SU-DHL-6 (cell line): ENCODE measurements around the gene RING1.

Experiments
- H2AFZ ChIP-seq: fragments of 200-600 bp; sonication (generic); 2 replicates; pipeline ENCODE4 v1.6.1; 2014; ENCODE audit warnings: low read depth, mild to moderate bottlenecking, moderate library complexity, mixed read lengths, antibody characterized with exemption, low read length; ENCODE audit not compliant: severe bottlenecking
- H3F3A ChIP-seq: fragments of 200-600 bp; shearing (Covaris generic); 2 replicates; pipeline ENCODE4 v1.6.0; 2016; ENCODE audit warnings: antibody characterized with exemption, mild to moderate bottlenecking; ENCODE audit not compliant: insufficient read depth
- H3K27ac ChIP-seq: fragments of 200-600 bp; sonication (generic); 2 replicates; pipeline ENCODE4 v1.5.1; 2016; ENCODE audit warnings: low read depth, mild to moderate bottlenecking, low read length, moderate library complexity, mixed read lengths
- H3K27me3 ChIP-seq: fragments of 200-600 bp; sonication (generic), shearing (Covaris generic); 2 replicates; pipeline ENCODE4 v1.6.0; 2014; ENCODE audit warnings: mild to moderate bottlenecking, low read length
- H3K36me3 ChIP-seq: fragments of 200-600 bp; sonication (generic); 2 replicates; pipeline ENCODE4 v1.6.1; 2014; ENCODE audit warnings: mild to moderate bottlenecking, low read length, mixed read lengths
- H3K4me2 ChIP-seq: fragments of 300-600, 200-600 bp; shearing (Covaris generic), sonication (generic); 2 replicates; pipeline ENCODE4 v1.6.0; 2014; ENCODE audit warnings: low read length, low read depth, mild to moderate bottlenecking; ENCODE audit not compliant: poor library complexity, severe bottlenecking
- H3K4me3 ChIP-seq: fragments of 200-600 bp; sonication (generic); 2 replicates; pipeline ENCODE4 v1.5.1; 2014; ENCODE audit warnings: antibody characterized with exemption, low read length, mild to moderate bottlenecking, mixed read lengths; ENCODE audit not compliant: insufficient read depth, poor library complexity, severe bottlenecking
- H3K79me2 ChIP-seq: fragments of 200-600 bp; sonication (generic); 2 replicates; pipeline ENCODE4 v1.6.1; 2014; ENCODE audit warnings: mild to moderate bottlenecking, low read length, moderate library complexity; ENCODE audit not compliant: insufficient read depth
- H3K9ac ChIP-seq: fragments of 200-600 bp; sonication (generic); 2 replicates; pipeline ENCODE4 v1.7.0; 2014; ENCODE audit warnings: mild to moderate bottlenecking, low read length
- H3K9me2 ChIP-seq: fragments of 200-600 bp; sonication (generic); replicated peaks from 2 replicates; pipeline ENCODE4 v1.6.1; 2014; ENCODE audit warnings: low read length; ENCODE audit not compliant: insufficient read depth
- H3K9me3 ChIP-seq: fragments of 200-600 bp; sonication (generic); 2 replicates; pipeline ENCODE4 v1.6.1; 2014; ENCODE audit warnings: low read length, mixed read lengths; ENCODE audit not compliant: insufficient read depth
- H4K20me1 ChIP-seq: fragments of 200-600 bp; sonication (generic); 2 replicates; pipeline ENCODE4 v1.6.1; 2014; ENCODE audit warnings: low read depth, mild to moderate bottlenecking, antibody characterized with exemption, low read length, moderate library complexity, mixed read lengths
- CTCF ChIP-seq: fragments of 200-600 bp; sonication (generic); IDR thresholded peaks from one replicate; pipeline ENCODE4 v1.5.1; 2017; ENCODE audit warnings: antibody characterized with exemption, mild to moderate bottlenecking, low read length, moderate library complexity; ENCODE audit not compliant: insufficient read depth, poor library complexity, severe bottlenecking
- EZH2phosphoT487 ChIP-seq: fragments of 200-600 bp; sonication (generic), shearing (Covaris generic); conservative IDR thresholded peaks from 2 replicates; pipeline ENCODE4 v1.6.1; 2018; ENCODE audit warnings: mild to moderate bottlenecking, antibody characterized with exemption, low read length, moderate library complexity, mixed read lengths

Gene RING1

GRCh38 chr6:33235221-33235634, 26.9 kb downstream of the RING1 start:
- Histone ChIP-seq H3K4me3 (no peak overlapping the region), H3F3A (no peaks in the 10 kb centered on the region), H3K9me2 (no peaks in the 10 kb centered on the region), H3K79me2 (no peaks in the 10 kb centered on the region), H3K27ac (no peak overlapping the region), H3K36me3 (no peaks in the 10 kb centered on the region), H4K20me1 (no peaks in the 10 kb centered on the region), H3K4me2 (no peak overlapping the region), H3K9ac (no peak overlapping the region), H3K9me3 (no peaks in the 10 kb centered on the region), H3K27me3 (no peaks in the 10 kb centered on the region), H2AFZ (no peak overlapping the region)
- TF ChIP-seq EZH2phosphoT487 (no peak), CTCF (no peak)

- H3K9me2 ChIP-seq: no peaks in the 10 kb centered on the region
- H3K27me3 ChIP-seq: no peaks in the 10 kb centered on the region
- H3F3A ChIP-seq: no peaks in the 10 kb centered on the region
- no peaks in the 10 kb centered on the region for H3K9me3 ChIP-seq
- no peak overlapping the region for H3K4me2 ChIP-seq
- no peaks in the 10 kb centered on the region for H4K20me1 ChIP-seq
- H3K79me2 ChIP-seq: no peaks in the 10 kb centered on the region
- no peak overlapping the region for H3K4me3 ChIP-seq
- no peak overlapping the region for H3K27ac ChIP-seq
- no peak for TF ChIP-seq CTCF
- no peak for TF ChIP-seq EZH2phosphoT487
- H3K9ac ChIP-seq: no peak overlapping the region
- H2AFZ ChIP-seq: no peak overlapping the region
- H3K36me3 ChIP-seq: no peaks in the 10 kb centered on the region
These were observed 28.0 kb downstream of the RING1 start for GRCh38 chr6:33236328-33236727.

- no peaks in the 10 kb centered on the region for H3K9me2 ChIP-seq
- no peak overlapping the region for H3K4me3 ChIP-seq
- H3K4me2 ChIP-seq: no peak overlapping the region
- no peak overlapping the region for H3K9ac ChIP-seq
- no peak overlapping the region for H2AFZ ChIP-seq
- TF ChIP-seq CTCF (no peak), EZH2phosphoT487 (no peak)
- no peaks in the 10 kb centered on the region for H3K9me3 ChIP-seq
- H3F3A ChIP-seq: no peaks in the 10 kb centered on the region
- no peaks in the 10 kb centered on the region for H3K36me3 ChIP-seq
- no peak overlapping the region for H3K27ac ChIP-seq
- H3K27me3 ChIP-seq: no peaks in the 10 kb centered on the region
- no peaks in the 10 kb centered on the region for H3K79me2 ChIP-seq
- no peaks in the 10 kb centered on the region for H4K20me1 ChIP-seq
These were observed 28.6 kb downstream of the RING1 start for GRCh38 chr6:33236852-33237251.
